Heart left ventricle (tissue), 13 donors: ENCODE results near the gene POMP.

Source experiments
- POLR2A ChIP-seq, 2 donors: fragments of 450-650 bp; IDR thresholded peaks; one replicate each; pipeline ENCODE4 v1.6.1; 2017; ENCODE audit warnings: antibody characterized with exemption in 2 of 2, mild to moderate bottlenecking in 2 of 2, moderate library complexity in 2 of 2
- TF ChIP-seq, protein P1 (sequence below), 12 donors: fragments of 200-600 bp; sonication (generic) in 4 of 12; IDR thresholded peaks; one replicate each; pipeline versions ENCODE4 v1.5.0 to v1.8.0; 2018 to 2022; ENCODE audit warnings: antibody characterized with exemption in 12 of 12, mild to moderate bottlenecking in 5 of 12
- donor health status: ischemic (EF 13 %, LVEDD 7.1; RV severe dilation, severe dysfunction).
- donor health status: DM: no; HTN: yes; CAD: no.
- donor health status: DM: no; HTN: no; CAD: no.
- donor health status: ischemic (EF 25% LVEDD 6.9; RV normal size, moderate dysfunction).
- donor health status: ischemic (EF 25% LVEDD 5.7; RV mildly dilated, moderate dysfunction).
- donor health status: ischemic (EF 35%, LVEDD 5.7; RV mildly dilated, moderate dysfunction).
- donor health status: nonischemic (EF 11% LVEDD 7.7; RV severe dilation, severe dysfunction).
- donor health status: DM: yes; HTN: yes; CAD: no.
- donor health status: PGD.
- donor health status: ischemic (EF 29% LVEDD 5.4; RV normal size, mild dysfunction).
- donor health status: nonischemic (EF 23%, LVEDD 6.1; RV moderate dilation, normal function).

DNA sequence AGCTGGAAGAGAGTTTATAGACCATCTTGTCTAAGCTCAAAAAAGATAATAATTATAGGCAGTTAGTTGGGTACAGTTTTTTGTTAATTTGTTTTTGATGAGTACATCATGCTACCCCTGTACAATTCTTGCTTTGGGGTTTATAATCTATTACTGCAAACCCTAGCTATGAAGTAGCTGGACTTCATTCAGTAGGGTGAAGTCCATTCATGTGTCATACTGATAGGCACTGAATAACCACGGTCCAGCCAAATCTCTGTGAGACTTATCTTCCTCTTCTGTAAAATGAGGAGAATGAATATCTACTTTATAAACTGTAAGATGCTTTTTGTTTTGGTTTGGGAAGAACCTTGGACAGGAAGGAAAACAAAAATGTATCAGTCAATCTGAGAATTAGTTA, 40.3 kb downstream of the POMP start:
- TF ChIP-seq, protein P1, sequence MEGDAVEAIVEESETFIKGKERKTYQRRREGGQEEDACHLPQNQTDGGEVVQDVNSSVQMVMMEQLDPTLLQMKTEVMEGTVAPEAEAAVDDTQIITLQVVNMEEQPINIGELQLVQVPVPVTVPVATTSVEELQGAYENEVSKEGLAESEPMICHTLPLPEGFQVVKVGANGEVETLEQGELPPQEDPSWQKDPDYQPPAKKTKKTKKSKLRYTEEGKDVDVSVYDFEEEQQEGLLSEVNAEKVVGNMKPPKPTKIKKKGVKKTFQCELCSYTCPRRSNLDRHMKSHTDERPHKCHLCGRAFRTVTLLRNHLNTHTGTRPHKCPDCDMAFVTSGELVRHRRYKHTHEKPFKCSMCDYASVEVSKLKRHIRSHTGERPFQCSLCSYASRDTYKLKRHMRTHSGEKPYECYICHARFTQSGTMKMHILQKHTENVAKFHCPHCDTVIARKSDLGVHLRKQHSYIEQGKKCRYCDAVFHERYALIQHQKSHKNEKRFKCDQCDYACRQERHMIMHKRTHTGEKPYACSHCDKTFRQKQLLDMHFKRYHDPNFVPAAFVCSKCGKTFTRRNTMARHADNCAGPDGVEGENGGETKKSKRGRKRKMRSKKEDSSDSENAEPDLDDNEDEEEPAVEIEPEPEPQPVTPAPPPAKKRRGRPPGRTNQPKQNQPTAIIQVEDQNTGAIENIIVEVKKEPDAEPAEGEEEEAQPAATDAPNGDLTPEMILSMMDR (IDR thresholded peaks at IDR 0.05) = no peak
- no peak for TF ChIP-seq POLR2A (IDR thresholded peaks at IDR 0.05)
